GM19025 (cell line): ENCODE measurements around the gene MEN1.

ENCODE experiments used
- ATAC-seq: cut with Tn5 transposase; IDR thresholded peaks from one replicate; pipeline ENCODE4 v1.9.1; 2021; ENCODE audit warnings: mild to moderate bottlenecking, low read depth, moderate library complexity; ENCODE audit not compliant: unreplicated experiment

Gene MEN1

GRCh38 chr11:64765851-64766665 lies 44.3 kb downstream of the MEN1 start:
- ATAC-seq: no peak

DNA sequence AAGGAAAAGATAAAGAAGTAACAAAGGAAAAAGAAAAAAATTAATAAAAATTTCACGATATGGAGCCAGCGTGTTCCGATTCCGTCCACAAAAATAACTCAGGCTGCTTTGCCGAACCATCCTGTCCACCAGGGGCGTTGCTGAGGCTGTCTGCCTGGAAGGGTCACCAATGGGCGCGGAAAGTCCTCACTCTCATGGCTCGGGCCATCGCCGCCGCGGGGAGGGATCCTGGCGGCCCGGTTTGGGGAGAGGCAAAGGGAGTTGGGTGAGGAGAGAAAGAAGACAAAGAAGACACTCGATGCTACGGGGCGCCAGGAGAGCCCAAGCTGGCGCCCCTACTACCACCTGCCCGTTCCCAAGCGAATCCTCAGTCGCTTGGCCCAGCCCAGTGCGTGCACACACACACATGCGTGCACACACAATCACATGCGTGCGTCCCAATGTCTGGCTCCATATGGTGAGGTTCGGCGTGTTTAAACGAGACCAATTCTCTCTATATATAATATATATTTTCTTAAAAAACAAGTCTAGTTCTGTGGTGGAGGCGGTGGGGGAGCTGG lies 45.0 kb downstream of the MEN1 start:
- no peak for ATAC-seq

DNA sequence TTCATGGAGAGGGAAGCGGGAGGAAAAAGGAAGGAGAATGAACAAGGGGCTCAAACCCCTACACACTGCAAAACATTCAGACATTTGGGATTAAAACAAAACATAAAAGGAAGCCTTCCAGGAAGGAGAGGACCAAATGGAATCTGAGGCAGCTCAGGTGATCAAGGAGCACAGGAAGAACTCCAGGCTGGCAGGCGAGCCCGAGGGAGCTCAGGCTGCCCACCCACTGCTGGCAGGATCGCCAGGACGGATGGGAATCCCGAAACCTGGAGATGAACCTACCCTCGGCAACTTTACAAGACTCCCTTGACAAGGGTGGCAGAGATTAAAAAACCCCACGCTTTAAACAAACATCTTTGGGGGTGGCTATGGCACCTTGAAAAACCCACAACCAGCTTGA lies 45.6 kb downstream of the MEN1 start:
- no peak for ATAC-seq

- ATAC-seq: no peak
Measured at GRCh38 chr11:64764040-64764611, 46.2 kb downstream of the MEN1 start.

DNA sequence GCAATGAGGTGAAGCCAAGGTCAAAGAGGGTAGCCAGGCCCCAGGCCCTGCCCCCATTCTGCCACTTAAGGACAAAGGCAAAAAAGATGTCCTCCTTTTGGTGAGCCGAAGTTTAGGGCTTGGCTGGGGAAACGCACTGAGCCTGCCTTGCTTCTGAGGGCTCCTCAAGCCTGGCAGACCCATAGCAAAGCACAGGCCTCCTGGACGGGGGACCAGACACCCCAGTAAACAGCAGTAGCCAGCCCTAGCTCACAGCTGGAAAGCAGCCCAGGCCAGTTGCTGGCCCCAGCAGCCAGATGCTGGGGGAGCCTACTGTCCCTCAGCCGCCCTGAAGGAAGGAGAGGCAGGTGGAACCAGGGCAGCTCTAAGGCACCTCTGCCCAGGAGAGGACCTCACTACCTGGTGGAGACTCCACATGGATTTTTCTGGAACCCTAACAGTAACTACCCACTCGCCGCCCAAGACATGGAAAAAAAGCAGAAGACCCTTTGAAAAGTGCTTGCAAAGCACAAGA lies 46.8 kb downstream of the MEN1 start:
- ATAC-seq: no peak

GRCh38 chr11:64762674-64763525 lies 47.5 kb downstream of the MEN1 start:
- ATAC-seq: no peak

DNA sequence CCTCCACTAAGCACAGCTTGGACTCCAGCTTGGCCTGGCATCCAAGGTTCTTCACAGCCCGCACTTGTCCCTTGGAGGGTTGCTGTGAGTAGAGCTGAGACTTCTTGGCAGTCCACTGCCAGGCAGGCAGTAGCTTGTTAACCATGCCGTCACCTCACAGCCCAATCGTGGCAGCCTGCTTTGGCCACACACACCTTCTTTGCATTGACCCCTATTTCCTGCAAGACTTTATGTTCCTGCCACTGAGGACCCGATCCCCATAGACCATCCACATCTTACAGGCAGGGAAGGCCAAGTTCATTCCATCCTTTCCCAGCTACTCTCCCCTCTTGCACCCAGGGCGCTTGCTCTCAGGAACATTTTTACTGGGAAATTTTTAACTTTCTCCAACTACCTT lies 48.1 kb downstream of the MEN1 start:
- ATAC-seq: no peak

DNA sequence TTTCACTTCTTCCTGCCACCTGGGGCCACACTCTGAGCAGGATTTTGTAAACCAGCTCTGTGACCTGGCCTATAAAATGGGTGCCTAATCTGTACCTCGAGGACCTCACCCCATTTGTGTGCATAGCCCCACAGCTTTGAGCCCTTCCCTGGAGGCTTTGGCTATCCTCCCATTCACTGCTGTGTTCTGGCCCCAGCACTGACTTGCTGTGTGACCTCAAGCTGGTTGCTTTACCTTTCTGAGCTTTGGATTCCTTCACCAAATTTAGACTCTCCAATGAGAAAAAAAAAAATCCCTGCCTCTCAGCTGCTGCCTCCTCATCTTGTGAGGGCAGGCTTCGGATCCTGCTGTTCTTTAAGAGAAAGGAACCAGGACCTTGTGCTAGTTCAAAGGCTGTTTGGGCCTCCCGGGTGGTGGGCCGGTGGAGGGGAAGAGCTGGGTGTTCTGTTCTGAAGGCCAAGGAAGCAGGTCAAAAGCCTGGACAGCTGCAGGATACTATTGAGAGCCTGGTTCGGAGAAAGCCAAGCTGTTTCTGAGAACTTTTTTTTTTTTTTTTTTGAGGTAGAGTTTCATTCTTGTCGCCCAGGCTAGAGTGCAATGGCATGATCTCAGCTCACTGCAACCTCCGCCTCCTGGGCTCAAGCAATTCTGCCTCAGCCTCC lies 49.5 kb downstream of the MEN1 start:
- no peak for ATAC-seq

DNA sequence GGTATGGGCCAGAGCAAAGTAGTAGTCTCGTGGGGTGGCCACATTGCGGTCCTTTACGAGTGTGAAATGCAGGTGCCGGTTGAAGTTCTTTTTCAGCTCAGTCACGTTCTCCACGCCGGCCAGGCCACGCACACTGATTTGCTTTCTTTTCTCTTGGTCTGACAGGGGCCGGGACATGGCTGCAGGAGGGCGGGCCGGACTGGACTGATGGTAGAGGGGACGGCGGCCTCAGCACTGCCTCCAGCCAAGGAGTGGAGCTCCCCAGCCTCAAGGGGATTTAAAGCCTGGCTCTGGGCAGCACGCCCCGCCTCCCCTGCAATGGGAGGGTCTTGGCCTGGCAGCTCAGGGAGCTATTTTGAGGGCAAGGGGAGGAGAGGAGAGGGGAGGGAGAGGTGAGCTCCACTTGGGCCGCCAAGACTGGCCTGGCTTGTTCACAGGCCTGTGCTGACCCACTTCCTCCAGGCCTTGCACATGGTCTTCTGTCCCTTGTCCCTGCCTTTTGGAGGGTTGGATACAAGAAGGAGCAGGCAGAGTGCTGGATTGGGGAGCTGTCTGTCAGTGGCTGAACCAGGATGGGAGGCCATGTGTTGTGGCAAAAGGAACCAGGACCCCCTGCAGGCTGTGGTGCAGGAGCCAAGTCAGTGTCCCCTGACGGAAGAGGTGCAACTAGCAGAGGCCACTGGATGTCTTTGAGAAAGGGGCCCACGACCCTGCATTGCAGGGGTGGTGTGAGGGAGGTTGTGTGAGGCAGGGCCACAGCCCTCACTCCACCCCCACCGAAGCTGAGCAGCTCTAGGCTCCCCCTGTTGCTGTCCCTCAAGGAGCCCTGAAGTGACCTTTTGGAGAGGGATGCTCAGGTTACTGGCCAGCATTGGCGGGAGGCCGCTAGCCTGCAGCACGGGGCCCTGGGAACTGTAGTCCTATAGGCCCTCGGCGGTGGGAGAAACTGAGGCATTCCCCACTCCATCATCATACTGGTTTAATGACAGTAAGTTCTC lies 50.3 kb downstream of the MEN1 start, which contains the start of gene PYGM:
PYGM (minus strand) TSS at position 253 of the 998 bp plus-strand sequence; CDS start at position 177, 76 bp downstream.
- ATAC-seq: no peak

DNA sequence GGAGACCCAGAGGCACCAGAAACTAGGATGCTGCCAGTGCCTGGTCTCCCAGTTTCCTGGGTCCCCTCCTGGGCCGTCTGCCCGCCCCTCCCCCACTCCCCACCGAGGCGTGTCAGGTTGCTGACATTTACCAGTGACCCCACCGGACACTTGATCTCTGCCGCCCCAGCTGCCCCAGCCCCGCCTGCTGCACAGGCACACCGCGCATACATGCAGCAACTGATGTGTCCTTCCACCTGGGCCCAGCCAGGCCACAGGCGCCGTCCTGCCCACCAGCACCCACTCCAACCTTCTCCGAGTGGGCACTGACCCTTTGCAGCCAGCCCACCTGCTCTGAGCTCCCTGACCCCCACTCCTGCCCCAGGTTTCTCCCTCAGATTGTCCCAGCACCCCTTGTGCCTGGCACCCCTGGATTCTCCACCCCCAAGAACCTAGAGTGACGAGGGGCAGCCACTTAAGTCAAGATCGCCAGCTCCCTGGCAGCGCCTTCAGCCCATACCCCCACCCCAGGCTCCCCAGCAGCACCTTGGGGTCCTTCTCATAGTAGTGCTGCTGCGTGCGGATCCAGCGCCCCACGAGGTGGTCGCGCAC lies 51.1 kb downstream of the MEN1 start:
- no peak for ATAC-seq

DNA sequence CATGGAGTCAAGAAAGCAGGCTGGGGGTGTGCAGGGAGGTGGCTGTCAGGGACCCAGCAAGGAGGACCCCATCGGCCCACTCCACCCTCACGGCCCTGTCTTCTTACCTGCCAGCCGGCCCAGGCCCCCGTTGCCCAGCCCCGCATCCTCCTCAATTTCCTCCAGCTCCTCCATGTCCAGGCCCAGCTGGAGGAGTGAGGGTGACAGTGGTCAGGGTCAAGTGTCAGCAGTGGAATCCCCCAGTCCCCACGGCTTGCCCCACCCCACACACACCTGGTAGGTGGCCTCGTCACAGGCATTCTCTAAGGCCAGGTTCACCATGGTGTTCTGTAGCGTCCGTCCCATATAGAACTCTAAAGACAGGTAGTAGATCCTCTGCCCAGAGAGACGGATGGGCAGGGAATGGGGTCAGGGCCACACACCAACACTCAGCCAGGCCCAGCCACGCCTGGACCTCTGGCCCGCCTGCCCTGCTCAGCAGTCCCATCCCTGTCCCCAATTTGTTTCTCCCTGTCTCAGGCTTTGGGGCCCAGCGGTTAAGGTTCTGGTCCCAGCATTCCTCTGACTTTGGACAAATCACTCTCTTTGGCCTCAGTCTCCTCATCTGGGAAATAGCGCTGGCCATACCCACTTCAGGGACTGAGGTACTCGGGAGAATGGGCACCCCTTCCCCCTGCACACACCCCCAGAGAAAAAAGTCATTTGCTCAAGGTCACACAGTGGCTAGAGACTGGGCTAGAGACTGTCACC lies 51.8 kb downstream of the MEN1 start:
- ATAC-seq: no peak

DNA sequence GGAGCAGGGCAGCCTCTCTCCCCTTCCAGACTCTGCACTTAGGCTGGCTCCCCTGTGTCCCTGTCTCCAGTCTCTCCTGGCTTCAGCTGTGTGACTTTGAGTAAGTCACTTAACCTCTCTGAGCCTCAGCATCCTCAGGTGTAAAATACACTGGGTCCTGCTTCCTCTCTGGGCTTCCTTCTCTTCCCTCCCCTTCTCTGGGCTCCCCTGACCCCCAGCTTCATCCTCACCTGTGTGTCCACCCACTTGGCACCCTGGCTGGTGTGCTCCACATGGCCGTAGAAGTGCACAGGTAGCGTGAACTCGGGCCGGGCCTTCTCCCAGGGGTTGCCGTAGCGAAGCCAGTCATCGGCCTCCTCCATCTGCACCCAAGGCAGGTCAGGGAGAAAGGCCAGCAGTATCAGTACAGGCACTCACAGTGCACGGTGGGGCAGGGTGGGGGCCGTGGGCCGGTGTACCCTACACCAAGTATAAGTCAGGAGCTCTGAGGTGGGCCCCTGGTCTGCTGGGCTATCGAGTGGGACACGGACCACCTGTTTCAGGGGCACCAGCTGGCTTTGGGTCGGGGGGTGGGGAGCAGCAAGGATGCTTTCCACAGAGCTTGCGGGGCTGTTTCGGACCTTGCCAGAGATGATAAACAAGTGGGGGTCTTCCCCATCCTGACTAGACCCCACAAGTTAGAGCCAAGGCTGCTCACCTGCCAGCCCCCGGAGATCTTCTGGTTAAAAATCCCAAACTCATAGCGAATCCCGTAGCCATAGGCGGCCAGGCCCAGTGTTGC lies 52.6 kb downstream of the MEN1 start:
- no peak for ATAC-seq

DNA sequence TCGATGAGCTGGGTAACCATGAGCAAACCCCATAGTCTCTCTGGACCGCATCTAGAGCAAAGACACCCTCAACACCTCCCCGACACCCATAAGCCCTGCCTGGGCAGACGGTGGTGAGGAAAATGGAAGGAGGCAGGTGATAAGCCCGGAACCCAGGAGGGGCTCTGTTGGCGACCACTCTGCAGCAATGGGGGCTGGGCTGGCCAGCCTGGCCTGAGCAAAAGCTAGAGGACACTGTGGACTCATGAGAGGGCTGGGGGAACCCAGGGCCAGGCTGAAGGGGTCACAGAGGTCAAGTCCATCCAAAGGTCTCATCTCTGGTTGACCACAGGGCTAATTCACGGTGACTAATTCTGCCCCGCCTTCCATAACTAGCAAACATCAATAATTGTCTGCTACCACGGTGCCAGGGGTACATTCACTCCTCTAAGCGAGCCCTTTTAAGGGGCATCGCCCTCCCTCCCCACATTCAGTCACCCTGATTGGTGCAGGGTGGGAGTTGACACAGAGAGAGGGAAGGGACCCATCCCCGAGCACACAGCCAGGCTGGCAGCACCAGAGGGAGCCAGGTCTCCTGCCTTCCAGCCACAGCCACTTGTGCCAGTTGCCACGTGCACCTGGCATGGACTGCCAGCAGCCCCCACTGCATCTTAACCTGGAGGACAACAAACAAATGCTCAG lies 54.5 kb downstream of the MEN1 start:
- no peak for ATAC-seq

GRCh38 chr11:64754919-64755662 lies 55.3 kb downstream of the MEN1 start:
- no peak for ATAC-seq

DNA sequence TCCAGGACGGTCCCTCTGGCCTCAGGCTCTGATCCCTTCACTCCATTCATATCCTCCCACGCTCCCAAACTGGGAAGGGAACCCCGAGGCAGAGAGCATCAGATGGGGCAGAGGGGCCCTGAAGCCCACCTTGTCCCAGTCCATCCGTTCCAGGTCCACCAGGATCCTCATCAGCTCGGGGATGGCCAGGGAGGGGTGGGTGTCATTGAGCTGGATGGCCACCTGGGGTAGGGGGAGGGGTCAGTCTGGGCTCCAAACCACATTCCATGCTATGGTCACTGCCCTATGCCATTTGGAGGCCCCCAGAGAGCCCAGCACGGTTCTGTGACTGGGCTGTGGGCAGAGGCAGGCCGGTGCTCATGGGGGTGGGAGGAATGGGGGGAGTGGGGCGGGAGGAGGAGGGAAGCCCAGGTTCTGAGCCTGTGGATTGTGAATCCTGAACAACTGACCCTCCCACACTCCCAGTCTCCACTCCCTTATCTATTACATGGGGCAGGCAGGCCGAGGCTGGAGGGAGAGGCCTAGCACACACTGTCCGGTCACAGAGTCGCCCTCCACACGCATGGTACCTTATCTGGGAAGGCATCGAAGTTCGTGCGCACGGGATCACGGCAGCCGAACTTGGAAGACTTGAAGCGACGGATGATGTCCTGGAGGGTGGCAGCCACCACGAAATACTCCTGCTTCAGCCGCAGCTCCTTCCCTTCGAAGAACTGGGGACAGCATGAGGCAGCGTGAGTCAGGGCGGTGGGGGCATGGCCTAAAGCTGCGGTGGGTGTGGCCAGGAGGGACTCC lies 56.0 kb downstream of the MEN1 start:
- ATAC-seq: no peak
